Measurements from ENCODE around the gene RIOK3. TPM values are rescaled to one million over a fixed set of nuclear protein-coding genes. Genes with fewer than 3 reads are reported as not detected.

Gene RIOK3
- total and polyA plus RNA-seq, 12 donors: 22.5 to 85.3 (median 48.1) TPM

- Histone ChIP-seq H3K27me3 (no peaks in the 10 kb centered on the region), H3K9me3 (replicated peaks in 1 of 3) (no peaks in the 10 kb centered on the region), H3K27ac (no peak overlapping the region), H3K36me3 (replicated peaks in 1 of 2) (peaks cover 0 to 95% of the 10 kb centered on the region in 2 donors), H3K4me1 (replicated peaks in 1 of 2) (no peaks in the 10 kb centered on the region), H3K4me3 (no peak overlapping the region)
- intact Hi-C loops (cut with DNase I): no loop called here
- DNase-seq: no peak
- WGBS, 4 donors: 93 to 100% (median 98%) methylated on average over 2 of the region's 2 CpGs
- TF ChIP-seq CTCF (IDR thresholded peaks at IDR 0.05) (no peak), POLR2A (IDR thresholded peaks at IDR 0.05) (no peak)
Observed at GRCh38 chr18:23470620-23471387, 17.7 kb downstream of the RIOK3 start.

- TF ChIP-seq CTCF (IDR thresholded peaks at IDR 0.05) (no peak), POLR2A (IDR thresholded peaks at IDR 0.05) (no peak)
- Histone ChIP-seq H3K4me1 (replicated peaks in 1 of 2) (no peaks in the 10 kb centered on the region), H3K9me3 (replicated peaks in 1 of 3) (no peaks in the 10 kb centered on the region), H3K4me3 (no peak overlapping the region), H3K27ac (no peak overlapping the region), H3K36me3 (replicated peaks in 1 of 2) (peaks cover 0 to 95% of the 10 kb centered on the region in 2 donors), H3K27me3 (no peaks in the 10 kb centered on the region)
- no peak for DNase-seq
- WGBS, 4 donors: 93 to 98% (median 94%) methylated on average over 6 of the region's 6 CpGs
- intact Hi-C loops (cut with DNase I): no loop called here
Observed at GRCh38 chr18:23471486-23471885, 18.4 kb downstream of the RIOK3 start.

- peaks cover 0 to 74% of the 10 kb centered on the region in 2 donors for H3K36me3 ChIP-seq (replicated peaks in 1 of 2)
- intact Hi-C loops (cut with DNase I): no loop called here
- 70 to 80% (median 77%) methylated on average over 3 of the region's 3 CpGs for WGBS, 4 donors
Observed at GRCh38 chr18:23479829-23480505, 26.9 kb downstream of the RIOK3 start.

More at GRCh38 chr18:23479829-23480505, 26.9 kb downstream of the RIOK3 start:
- Histone ChIP-seq H3K27me3 (no peaks in the 10 kb centered on the region), H3K4me1 (replicated peaks in 1 of 2) (no peaks in the 10 kb centered on the region), H3K9me3 (replicated peaks in 1 of 3) (no peaks in the 10 kb centered on the region), H3K4me3 (no peak overlapping the region), H3K27ac (no peak overlapping the region)
- TF ChIP-seq POLR2A (IDR thresholded peaks at IDR 0.05) (no peak), CTCF (IDR thresholded peaks at IDR 0.05) (no peak)
- DNase-seq: no peak

All from adrenal gland (tissue), 12 donors.